NCI-H146 (cell line): Measurements from ENCODE around the gene C1GALT1C1.
"Not testable (repeated sequence)": the region's sequence is repeated elsewhere in the genome, so short reads cannot be mapped to it uniquely, and the experiment has no call there.

Experiments
- DNase-seq: peaks from one replicate; lab custom pipeline; 2025; lab: John Stamatoyannopoulos, UW

C1GALT1C1 gene

GRCh38 chrX:120629667-120630537 is at the start of gene C1GALT1C1:
Gene C1GALT1C1 (minus strand): TSS chrX:120630054. CDS start chrX:120627166, 2,888 bp downstream.
- peak; percentile 97 for DNase-seq

GRCh38 chrX:120677004-120677652 is 47.3 kb upstream of the C1GALT1C1 start:
- DNase-seq: no peak

GRCh38 chrX:120672841-120673530 is 43.1 kb upstream of the C1GALT1C1 start:
- no peak for DNase-seq

DNA sequence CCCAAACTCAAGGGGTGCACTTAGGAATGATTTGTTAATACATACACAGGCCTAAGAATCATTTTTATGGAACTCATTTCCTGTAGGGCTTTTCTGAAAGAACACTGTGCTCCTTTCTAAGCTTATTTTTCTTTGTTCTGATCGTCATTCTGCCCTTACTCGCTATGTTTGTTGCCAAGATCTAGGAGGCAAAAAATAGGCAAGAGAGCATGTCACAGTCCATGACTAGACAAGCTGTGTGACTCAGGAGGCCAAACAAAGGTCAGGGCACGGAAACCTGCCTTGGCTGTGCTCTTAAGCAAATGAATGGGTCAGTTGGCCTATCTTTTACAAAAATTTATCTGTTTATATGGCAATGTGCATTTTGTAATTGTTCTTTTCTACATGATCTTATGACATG is 42.5 kb upstream of the C1GALT1C1 start:
- no peak for DNase-seq

DNA sequence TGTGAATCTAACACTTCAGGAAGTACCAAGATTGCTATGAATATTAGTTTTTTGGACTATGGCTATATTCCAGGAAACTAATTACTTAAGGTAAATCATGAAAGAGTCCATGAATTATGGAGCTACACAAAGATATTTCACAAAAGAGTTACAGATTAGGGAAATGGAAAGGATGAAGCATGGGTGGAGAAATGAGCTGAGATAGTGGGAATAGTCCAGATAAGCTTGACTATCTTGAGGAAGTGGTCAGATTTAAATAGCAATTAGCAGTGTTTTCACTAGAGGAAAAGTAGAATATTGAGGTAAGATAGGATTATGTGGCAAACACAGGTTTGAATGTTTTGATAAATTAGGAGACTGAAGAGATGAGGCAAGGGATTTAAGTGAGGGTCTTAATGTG is 42.1 kb upstream of the C1GALT1C1 start:
- DNase-seq: no peak

GRCh38 chrX:120668357-120668756 is 38.5 kb upstream of the C1GALT1C1 start:
- no peak for DNase-seq

GRCh38 chrX:120664535-120664934 is 34.7 kb upstream of the C1GALT1C1 start:
- not testable (repeated sequence) for DNase-seq

- no peak for DNase-seq
Measured at GRCh38 chrX:120664081-120664480, 34.2 kb upstream of the C1GALT1C1 start.

GRCh38 chrX:120662662-120663061 is 32.8 kb upstream of the C1GALT1C1 start:
- no peak for DNase-seq

DNA sequence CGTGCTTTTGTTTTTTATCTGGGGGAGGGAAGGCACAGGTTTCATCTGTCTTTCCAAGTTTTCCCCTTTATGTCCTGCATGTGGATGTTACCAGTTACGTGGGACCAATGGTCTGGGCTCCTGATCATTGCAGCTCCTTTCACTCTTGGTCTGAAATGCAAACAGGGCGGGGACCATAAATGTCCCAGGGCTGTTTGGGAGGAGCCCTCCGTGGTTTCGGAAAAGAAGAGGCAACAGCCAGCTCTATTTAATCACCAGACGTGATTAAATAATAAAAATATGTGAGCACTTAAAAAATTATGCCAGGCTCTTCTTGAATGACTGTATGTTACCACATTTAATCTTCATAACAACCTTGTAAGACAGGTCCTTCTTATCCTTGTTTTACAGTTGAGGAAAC is 30.8 kb upstream of the C1GALT1C1 start:
- no peak for DNase-seq

DNA sequence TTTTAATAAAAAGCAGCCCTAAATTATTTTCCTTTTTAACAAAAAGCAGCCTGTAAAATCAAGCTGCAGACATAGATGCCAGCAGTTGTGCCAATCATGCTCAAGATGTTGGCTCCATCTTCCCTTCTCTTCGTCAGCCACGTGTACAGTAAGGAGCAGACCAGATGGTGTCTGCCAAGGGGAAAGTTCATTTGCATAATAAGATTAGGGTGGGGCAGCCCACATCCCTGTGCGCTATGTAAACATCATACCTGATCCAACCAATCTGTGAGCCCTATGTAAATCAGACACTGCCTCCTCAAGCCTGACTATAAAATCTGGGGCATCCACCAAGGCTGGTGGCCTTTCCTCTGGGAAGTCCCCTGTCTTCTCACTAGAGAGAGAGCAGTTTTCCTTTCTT is 23.1 kb upstream of the C1GALT1C1 start:
- peak; percentile 42 for DNase-seq

DNA sequence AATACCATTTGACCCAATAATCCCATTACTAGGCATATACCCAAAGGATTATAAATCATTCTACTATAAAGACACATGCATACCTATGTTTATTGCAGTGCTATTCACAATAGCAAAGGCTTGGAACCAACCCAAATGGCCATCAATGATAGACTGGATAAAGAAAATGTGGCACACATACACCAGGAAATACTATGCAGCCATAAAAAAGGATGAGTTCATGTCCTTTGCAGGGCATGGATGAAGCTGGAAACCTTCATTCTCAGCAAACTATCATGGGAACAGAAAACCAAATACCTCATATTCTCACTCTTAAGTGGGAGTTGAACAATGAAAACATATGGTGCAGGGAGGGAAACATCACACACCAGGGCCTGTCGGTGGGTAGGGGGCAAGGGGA is 22.4 kb upstream of the C1GALT1C1 start:
- DNase-seq: not testable (repeated sequence)

DNA sequence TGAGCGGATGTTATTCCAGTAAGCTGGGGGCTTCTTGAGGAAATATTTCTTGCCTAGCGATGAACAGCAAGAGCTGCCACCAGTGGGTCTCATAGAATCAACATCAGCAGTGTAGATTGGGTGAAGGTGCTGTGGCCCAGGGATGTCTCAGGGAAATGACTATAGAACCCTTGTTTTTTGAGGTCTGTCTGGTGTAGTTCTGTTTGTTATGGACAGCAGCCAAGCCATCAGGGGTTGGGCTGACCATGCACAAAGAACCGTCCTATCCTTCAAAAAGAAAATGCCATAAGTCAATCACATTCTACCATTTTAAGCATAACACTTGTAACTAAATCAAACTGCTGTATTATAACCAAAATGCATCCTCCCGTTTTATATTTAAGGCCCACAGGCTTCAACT is 17.3 kb upstream of the C1GALT1C1 start:
- no peak for DNase-seq

- DNase-seq: no peak
Measured at GRCh38 chrX:120642871-120643270, 13.0 kb upstream of the C1GALT1C1 start.

GRCh38 chrX:120638619-120639018 is 8.8 kb upstream of the C1GALT1C1 start:
- no peak for DNase-seq

DNA sequence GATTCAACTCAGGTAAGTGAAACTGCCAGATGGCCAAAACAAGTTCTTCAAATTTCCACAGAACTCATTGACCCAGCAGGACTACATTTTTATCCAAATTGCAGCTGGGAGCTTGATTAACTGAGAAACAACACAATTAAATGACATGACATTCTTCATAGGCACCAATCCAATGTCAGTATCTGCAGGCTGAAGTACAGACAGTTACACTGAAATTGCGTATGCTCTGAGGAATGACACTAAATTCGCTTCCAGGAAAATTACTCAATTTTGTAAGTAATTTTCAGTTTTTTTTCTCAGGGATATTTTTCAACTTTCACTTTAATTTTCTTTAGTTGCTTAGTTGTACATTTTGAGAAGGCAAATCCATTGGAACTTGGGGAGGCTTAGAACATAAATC is 4.5 kb downstream of the C1GALT1C1 start:
- DNase-seq: no peak

GRCh38 chrX:120617996-120618630 is 11.7 kb downstream of the C1GALT1C1 start:
- DNase-seq: no peak

GRCh38 chrX:120614816-120615215 is 15.0 kb downstream of the C1GALT1C1 start:
- no peak for DNase-seq

DNA sequence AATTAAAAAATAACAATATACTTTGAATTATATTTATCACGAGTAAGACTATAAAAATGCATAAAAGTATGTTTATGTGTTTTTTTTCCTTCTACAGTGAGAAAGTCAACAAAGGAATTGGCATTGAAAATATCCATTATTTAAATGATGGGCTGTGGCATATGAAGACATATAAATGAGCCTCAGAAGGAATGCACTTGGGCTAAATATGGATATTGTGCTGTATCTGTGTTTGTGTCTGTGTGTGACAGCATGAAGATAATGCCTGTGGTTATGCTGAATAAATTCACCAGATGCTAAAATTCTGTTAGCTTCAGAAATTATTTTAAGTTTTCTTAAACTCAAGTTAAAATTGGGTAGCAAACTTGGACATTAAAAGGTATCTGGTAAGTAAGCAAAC is 17.8 kb downstream of the C1GALT1C1 start:
- DNase-seq: no peak

GRCh38 chrX:120604361-120604782 is 25.5 kb downstream of the C1GALT1C1 start:
- peak; percentile 46 for DNase-seq

- peak; percentile 95 for DNase-seq
Measured at GRCh38 chrX:120603707-120604360, 26.0 kb downstream of the C1GALT1C1 start, which contains the start of gene MCTS1. Gene MCTS1 (plus strand): TSS chrX:120604101. CDS start chrX:120604237, 136 bp downstream.

DNA sequence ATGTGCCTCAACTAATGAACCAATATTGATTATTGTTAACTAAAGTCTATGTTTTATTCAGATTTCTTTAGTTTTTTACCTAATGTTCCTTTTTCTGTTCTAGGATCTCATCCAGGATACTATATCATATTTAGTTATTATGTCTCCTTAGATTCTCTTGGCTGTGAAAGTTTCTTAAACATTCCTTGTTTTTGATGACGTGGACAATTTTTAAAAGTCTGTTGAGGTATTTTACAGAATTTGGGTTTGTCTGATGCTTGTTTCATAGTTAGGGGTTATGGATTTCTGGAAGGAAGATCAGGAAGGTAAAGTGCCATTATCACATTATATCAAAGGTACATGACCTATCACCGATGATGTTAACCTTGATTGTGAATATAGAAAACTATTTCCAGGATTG is 44.2 kb downstream of the C1GALT1C1 start:
- no peak for DNase-seq
